Prostate gland (tissue), 2 donors: ENCODE data around the gene FKBP6.

ENCODE experiments used
- POLR2A ChIP-seq: fragments of 450-650 bp; IDR thresholded peaks from one replicate; pipeline ENCODE4 v1.6.1; 2016; ENCODE audit warnings: antibody characterized with exemption, mild to moderate bottlenecking
- TF ChIP-seq, protein P1 (sequence below), 4 experiments: fragments of 200-600 bp in 2 of 4; fragments of 450-650 bp in 2 of 4; sonication (generic) in 2 of 4; IDR thresholded peaks; 1 replicate in 3 of 4; 2 replicates in 1 of 4; pipeline ENCODE4 v1.5.1; 2016 to 2019; ENCODE audit warnings: antibody characterized with exemption in 4 of 4, mild to moderate bottlenecking in 2 of 4, moderate library complexity in 2 of 4

- TF ChIP-seq, protein P1, sequence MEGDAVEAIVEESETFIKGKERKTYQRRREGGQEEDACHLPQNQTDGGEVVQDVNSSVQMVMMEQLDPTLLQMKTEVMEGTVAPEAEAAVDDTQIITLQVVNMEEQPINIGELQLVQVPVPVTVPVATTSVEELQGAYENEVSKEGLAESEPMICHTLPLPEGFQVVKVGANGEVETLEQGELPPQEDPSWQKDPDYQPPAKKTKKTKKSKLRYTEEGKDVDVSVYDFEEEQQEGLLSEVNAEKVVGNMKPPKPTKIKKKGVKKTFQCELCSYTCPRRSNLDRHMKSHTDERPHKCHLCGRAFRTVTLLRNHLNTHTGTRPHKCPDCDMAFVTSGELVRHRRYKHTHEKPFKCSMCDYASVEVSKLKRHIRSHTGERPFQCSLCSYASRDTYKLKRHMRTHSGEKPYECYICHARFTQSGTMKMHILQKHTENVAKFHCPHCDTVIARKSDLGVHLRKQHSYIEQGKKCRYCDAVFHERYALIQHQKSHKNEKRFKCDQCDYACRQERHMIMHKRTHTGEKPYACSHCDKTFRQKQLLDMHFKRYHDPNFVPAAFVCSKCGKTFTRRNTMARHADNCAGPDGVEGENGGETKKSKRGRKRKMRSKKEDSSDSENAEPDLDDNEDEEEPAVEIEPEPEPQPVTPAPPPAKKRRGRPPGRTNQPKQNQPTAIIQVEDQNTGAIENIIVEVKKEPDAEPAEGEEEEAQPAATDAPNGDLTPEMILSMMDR (IDR thresholded peaks at IDR 0.05), result peak in 3 of 4 experiments; percentile 35 to 53 (median 44)
- TF ChIP-seq POLR2A, result no peak
Observed at GRCh38 chr7:73342645-73343044, 14.7 kb downstream of the FKBP6 start.
